ENCODE data around the gene OSBPL2. TPM values are rescaled to one million over a fixed set of nuclear protein-coding genes. Genes with fewer than 3 reads are reported as not detected.

The OSBPL2 gene
- total and polyA plus RNA-seq, 10 donors: 9.2 to 81.7 (median 48.4) TPM

DNA sequence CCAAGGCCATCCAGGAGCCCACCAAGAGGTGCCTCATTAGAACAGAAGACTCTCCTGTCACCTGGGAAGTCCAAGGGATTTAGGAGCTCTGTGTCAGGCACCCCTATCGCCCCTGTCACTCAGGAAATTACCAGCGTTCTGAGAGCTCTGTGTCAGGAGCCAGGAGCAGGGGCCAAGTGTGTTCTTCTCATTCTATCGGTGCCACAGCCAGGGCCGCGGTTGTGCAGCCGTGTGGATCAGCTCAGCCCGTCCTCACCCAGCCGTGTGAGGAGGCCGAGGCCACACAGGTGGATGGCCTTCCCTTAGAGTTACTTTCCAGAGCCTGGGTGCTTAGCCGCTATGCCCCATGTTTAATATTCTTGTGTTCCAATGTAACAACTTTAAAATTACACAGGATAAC, 45.7 kb upstream of the OSBPL2 start:
- peaks cover 0 to 31% (median 3%) of the 10 kb centered on the region in 6 donors for H3K4me1 ChIP-seq
- 88 to 95% (median 91%) methylated on average over 10 of the region's 10 CpGs for WGBS, 5 donors
- peaks cover 0 to 89% (median 42%) of the 10 kb centered on the region in 6 donors for H3K36me3 ChIP-seq
- TF ChIP-seq POLR2A (IDR thresholded peaks at IDR 0.05) (no peak), POLR2AphosphoS5 (IDR thresholded peaks at IDR 0.05) (no peak)
- TF ChIP-seq, protein P1, sequence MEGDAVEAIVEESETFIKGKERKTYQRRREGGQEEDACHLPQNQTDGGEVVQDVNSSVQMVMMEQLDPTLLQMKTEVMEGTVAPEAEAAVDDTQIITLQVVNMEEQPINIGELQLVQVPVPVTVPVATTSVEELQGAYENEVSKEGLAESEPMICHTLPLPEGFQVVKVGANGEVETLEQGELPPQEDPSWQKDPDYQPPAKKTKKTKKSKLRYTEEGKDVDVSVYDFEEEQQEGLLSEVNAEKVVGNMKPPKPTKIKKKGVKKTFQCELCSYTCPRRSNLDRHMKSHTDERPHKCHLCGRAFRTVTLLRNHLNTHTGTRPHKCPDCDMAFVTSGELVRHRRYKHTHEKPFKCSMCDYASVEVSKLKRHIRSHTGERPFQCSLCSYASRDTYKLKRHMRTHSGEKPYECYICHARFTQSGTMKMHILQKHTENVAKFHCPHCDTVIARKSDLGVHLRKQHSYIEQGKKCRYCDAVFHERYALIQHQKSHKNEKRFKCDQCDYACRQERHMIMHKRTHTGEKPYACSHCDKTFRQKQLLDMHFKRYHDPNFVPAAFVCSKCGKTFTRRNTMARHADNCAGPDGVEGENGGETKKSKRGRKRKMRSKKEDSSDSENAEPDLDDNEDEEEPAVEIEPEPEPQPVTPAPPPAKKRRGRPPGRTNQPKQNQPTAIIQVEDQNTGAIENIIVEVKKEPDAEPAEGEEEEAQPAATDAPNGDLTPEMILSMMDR (IDR thresholded peaks at IDR 0.05 in 8 of 11, conservative IDR thresholded peaks at IDR 0.05 in 3 of 11): no peak
- intact Hi-C loops (cut with DNase I; ENCODE audit: low total_unique reads): no loop called here
- H3K9me3 ChIP-seq: no peaks in the 10 kb centered on the region
- no peaks in the 10 kb centered on the region for H3K27me3 ChIP-seq (replicated peaks in 1 of 7)
- no peak overlapping the region for H3K4me3 ChIP-seq
- no peak overlapping the region for H3K27ac ChIP-seq
- peak; percentile 29 for DNase-seq

DNA sequence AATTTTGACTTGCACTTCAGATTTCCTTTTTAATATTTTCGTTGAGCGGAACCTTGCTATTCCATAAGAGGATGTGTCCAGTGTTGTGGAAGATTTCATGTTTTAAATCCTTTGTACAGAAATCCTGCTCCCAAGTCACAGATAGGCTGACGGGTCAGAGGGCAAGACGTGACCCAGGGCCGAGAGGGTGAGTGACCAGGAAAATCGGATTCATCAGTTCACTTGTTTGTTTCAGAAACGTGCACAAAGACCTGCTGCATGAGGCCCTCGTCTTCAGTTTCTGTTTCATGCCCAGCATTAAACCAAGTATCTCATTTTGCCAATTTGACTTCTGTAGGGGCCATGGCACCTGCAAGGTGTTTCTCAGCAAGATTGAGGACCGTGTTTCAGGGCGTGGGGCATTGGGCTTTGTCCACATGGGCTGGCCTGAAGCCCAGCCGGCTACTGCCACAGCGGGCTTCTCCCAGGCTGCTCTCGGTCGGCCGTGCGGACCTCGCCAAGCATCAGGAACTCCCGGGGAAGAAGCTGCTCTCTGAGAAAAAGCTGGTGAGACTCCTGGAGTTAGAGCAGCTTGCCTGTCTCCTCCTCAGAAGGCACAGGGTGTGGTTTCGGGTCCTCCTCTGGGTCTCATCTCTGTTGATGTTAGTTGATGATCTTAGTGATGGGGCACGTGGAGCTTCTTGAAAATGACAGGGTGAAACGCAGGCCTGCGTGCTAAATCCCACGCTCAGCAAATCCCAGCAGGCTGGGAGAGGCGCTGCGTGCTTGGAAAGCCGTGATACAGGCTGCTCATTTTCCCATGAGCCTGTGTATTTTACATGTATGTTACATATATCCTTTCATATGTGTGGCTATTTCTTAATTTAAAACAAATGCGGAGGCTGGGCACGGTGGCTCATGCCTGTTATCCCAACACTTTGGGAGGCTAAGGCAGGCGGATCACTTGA, 45.0 kb upstream of the OSBPL2 start:
- Histone ChIP-seq H3K4me3 (no peak overlapping the region), H3K27ac (no peak overlapping the region), H3K4me1 (peaks cover 0 to 24% (median 0%) of the 10 kb centered on the region in 6 donors), H3K9me3 (no peaks in the 10 kb centered on the region), H3K27me3 (replicated peaks in 1 of 7) (no peaks in the 10 kb centered on the region), H3K36me3 (peaks cover 0 to 96% (median 49%) of the 10 kb centered on the region in 6 donors)
- peak; percentile 49 for DNase-seq
- intact Hi-C loops (cut with DNase I; ENCODE audit: low total_unique reads): no loop called here
- WGBS, 5 donors: 89 to 94% (median 93%) methylated on average over 24 to 29 of the region's 29 CpGs
- TF ChIP-seq POLR2A (IDR thresholded peaks at IDR 0.05) (no peak), POLR2AphosphoS5 (IDR thresholded peaks at IDR 0.05) (no peak)
- TF ChIP-seq, protein P1 (IDR thresholded peaks at IDR 0.05 in 8 of 11, conservative IDR thresholded peaks at IDR 0.05 in 3 of 11): no peak

DNA sequence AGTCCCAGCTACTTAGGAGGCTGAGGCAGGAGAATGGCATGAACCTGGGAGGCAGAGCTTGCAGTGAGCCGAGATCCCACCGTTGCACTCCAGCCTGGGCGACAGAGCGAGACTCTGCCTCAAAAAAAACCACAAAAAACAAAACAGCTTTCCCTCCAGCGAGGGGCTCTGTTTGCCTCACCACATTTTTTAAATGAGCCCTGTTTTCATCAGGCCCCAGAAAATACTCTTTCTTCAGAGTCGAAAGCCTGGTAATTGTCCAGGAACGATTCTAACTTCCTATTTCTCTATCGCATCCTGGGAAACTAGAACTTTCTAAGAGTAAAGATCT, 43.3 kb upstream of the OSBPL2 start:
- no peak overlapping the region for H3K27ac ChIP-seq
- H3K9me3 ChIP-seq: no peaks in the 10 kb centered on the region
- intact Hi-C loops (cut with DNase I; ENCODE audit: low total_unique reads): no loop called here
- H3K4me3 ChIP-seq: no peak overlapping the region
- WGBS, 5 donors: 54 to 75% (median 64%) methylated on average over 8 of the region's 8 CpGs
- peaks cover 0 to 100% (median 58%) of the 10 kb centered on the region in 6 donors for H3K36me3 ChIP-seq
- DNase-seq: no peak
- H3K27me3 ChIP-seq (replicated peaks in 1 of 7): no peaks in the 10 kb centered on the region
- H3K4me1 ChIP-seq: peaks cover 0 to 16% (median 0%) of the 10 kb centered on the region in 6 donors
- no peak for TF ChIP-seq POLR2AphosphoS5 (IDR thresholded peaks at IDR 0.05)
- TF ChIP-seq POLR2A (IDR thresholded peaks at IDR 0.05): no peak
- TF ChIP-seq, protein P1 (IDR thresholded peaks at IDR 0.05 in 8 of 11, conservative IDR thresholded peaks at IDR 0.05 in 3 of 11): no peak

DNA sequence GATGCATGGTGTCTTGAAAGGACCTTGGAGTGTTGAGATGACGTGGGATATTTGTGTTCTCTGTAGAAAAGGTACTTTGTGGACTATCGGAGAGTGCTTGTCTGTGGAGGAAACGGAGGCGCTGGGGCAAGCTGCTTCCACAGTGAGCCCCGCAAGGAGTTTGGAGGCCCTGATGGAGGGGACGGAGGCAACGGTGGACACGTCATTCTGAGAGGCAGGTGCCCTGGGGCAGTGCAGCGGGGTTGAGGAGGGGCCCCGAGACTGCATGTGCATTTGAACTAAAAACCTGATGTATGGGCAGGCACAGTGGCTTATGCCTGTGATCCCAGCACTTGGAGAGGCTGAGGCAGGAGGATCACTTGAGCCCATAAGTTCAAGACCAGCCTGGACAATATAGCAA, 42.6 kb upstream of the OSBPL2 start:
- Histone ChIP-seq H3K36me3 (peaks cover 0 to 100% (median 61%) of the 10 kb centered on the region in 6 donors), H3K4me1 (peaks cover 0 to 20% (median under 1%) of the 10 kb centered on the region in 6 donors), H3K27ac (no peak overlapping the region), H3K4me3 (no peak overlapping the region), H3K27me3 (replicated peaks in 1 of 7) (no peaks in the 10 kb centered on the region), H3K9me3 (no peaks in the 10 kb centered on the region)
- DNase-seq: peak; percentile 31
- WGBS, 5 donors: 94 to 97% (median 95%) methylated on average over 10 of the region's 10 CpGs
- intact Hi-C loops (cut with DNase I; ENCODE audit: low total_unique reads): no loop called here
- TF ChIP-seq POLR2A (IDR thresholded peaks at IDR 0.05): no peak
- TF ChIP-seq POLR2AphosphoS5 (IDR thresholded peaks at IDR 0.05): no peak
- TF ChIP-seq, protein P1 (IDR thresholded peaks at IDR 0.05 in 8 of 11, conservative IDR thresholded peaks at IDR 0.05 in 3 of 11): no peak

Measured in spleen (tissue), 11 donors.